ENCODE results near the gene VAV2. TPM values are rescaled to one million over a fixed set of nuclear protein-coding genes. Genes with fewer than 3 reads are reported as not detected.

Gene VAV2
- total and polyA plus RNA-seq, 2 experiments from 2014 or later = 8.1 to 28.9 TPM

- Histone ChIP-seq H3F3A (replicated peaks; ENCODE audit: low read depth) (no peaks in the 10 kb centered on the region), H3K27ac (ENCODE audit: low read depth) (no peak overlapping the region), H3K36me3 (ENCODE audit: insufficient read depth) (no peaks in the 10 kb centered on the region), H4K20me1 (replicated peaks; ENCODE audit: insufficient read depth) (no peaks in the 10 kb centered on the region), H3K79me2 (replicated peaks; ENCODE audit: insufficient read depth) (no peaks in the 10 kb centered on the region), H3K4me3 (no peak overlapping the region), H2AFZ (no peak overlapping the region), H3K4me2 (no peak overlapping the region), H3K9me2 (ENCODE audit: insufficient read depth) (no peaks in the 10 kb centered on the region), H3K4me1 (ENCODE audit: insufficient read depth) (peaks cover 12% of the 10 kb centered on the region; the same call in 1 of the 2 replicates), H3K27me3 (ENCODE audit: insufficient read depth) (no peaks in the 10 kb centered on the region)
- TF ChIP-seq ZNF462 (CRISPR knock-in tag; IDR thresholded peaks at IDR 0.05) = no peak
- no peak for TF ChIP-seq NANOG (IDR thresholded peaks at IDR 0.05; ENCODE audit: borderline replicate concordance)
- no peak for TF ChIP-seq ZNF114 (CRISPR knock-in tag; IDR thresholded peaks at IDR 0.05)
- TF ChIP-seq REST (IDR thresholded peaks at IDR 0.05; ENCODE audit: unreplicated experiment) = no peak
- no peak for TF ChIP-seq EZH2phosphoT487 (IDR thresholded peaks at IDR 0.05; ENCODE audit: unreplicated experiment)
- TF ChIP-seq CTCF (conservative IDR thresholded peaks at IDR 0.05; ENCODE audit: low read depth in 2 of 2) = no peak
- TF ChIP-seq EZH2 (IDR thresholded peaks at IDR 0.05; ENCODE audit: low read depth, unreplicated experiment) = no peak
- TF ChIP-seq ZNF331 (CRISPR knock-in tag; IDR thresholded peaks at IDR 0.05; ENCODE audit: low read depth) = no peak
- TF ChIP-seq ETS1 (IDR thresholded peaks at IDR 0.05) = no peak
- TF ChIP-seq CREB1 (CRISPR knock-in tag; IDR thresholded peaks at IDR 0.05; ENCODE audit: low read depth) = no peak
- no peak for TF ChIP-seq JUNB (IDR thresholded peaks at IDR 0.05; ENCODE audit: unreplicated experiment)
- TF ChIP-seq POLR2AphosphoS5 (IDR thresholded peaks at IDR 0.05; ENCODE audit: low read depth) = no peak
- TF ChIP-seq STAT1 (IDR thresholded peaks at IDR 0.05; ENCODE audit: unreplicated experiment) = no peak
- peaks cover 15% of the 10 kb centered on the region for H3K4me1 Mint-ChIP-seq
- H3K27me3 Mint-ChIP-seq (ENCODE audit: insufficient read depth, low read depth, poor library complexity) = peaks cover 6% of the 10 kb centered on the region
- H3K27ac Mint-ChIP-seq = no peak overlapping the region
- H3K36me3 Mint-ChIP-seq (ENCODE audit: low read depth) = no peaks in the 10 kb centered on the region; the same call in 2 of the 3 replicates
- no peak for ATAC-seq
- H3K4me3 Mint-ChIP-seq = no peak overlapping the region
- DNase-seq (ENCODE audit: low spot score) = no peak
- H3K9me3 Mint-ChIP-seq = no peaks in the 10 kb centered on the region
Observed at GRCh38 chr9:133830711-133831110, 161.4 kb downstream of the VAV2 start.

All from GM23338 (cell line).